Activated CD4-positive, alpha-beta T cell treated with anti-CD3 and anti-CD28 coated beads for 24 hours (primary cell): ENCODE data around the gene CA14.
"Not testable (repeated sequence)": the region's sequence is repeated elsewhere in the genome, so short reads cannot be mapped to it uniquely, and the experiment has no call there.

Source experiments
- DNase-seq, 2 donors: peaks; one replicate each; pipeline ENCODE4 v3.0.0-alpha.2; 2020; ENCODE audit warnings: low read depth in 2 of 2

The CA14 gene

GRCh38 chr1:150235852-150236613 lies 21.5 kb upstream of the CA14 start, which contains the start of gene ANP32E:
TSS of gene ANP32E (minus strand) at chr1:150236112. CDS start at chr1:150235786, 326 bp downstream.
- DNase-seq = peak; percentile 81 to 85

GRCh38 chr1:150236614-150237100 lies 20.9 kb upstream of the CA14 start:
- DNase-seq = no peak

DNA sequence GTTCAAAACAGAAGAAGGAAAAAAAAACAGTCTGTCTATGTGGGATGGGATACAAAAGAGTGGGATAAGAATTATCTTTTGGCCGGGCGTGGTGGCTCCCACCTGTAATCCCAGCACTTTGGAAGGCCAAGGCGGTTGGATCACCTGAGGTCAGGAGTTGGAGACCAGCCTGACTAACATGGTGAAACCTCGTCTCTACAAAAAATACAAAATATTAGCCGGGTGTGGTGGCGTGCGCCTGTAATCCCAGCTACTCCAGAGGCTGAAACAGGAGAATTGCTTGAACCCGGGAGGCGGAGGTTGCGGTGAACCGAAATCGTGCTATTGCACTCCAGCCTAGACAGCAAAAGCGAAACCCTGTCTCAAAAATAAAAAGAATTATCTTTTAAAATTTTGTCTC lies 20.4 kb upstream of the CA14 start:
- not testable (repeated sequence) for DNase-seq

- DNase-seq = no peak
These were observed 19.8 kb upstream of the CA14 start for GRCh38 chr1:150237746-150238145.

GRCh38 chr1:150243003-150243402 lies 14.6 kb upstream of the CA14 start:
- no peak for DNase-seq

DNA sequence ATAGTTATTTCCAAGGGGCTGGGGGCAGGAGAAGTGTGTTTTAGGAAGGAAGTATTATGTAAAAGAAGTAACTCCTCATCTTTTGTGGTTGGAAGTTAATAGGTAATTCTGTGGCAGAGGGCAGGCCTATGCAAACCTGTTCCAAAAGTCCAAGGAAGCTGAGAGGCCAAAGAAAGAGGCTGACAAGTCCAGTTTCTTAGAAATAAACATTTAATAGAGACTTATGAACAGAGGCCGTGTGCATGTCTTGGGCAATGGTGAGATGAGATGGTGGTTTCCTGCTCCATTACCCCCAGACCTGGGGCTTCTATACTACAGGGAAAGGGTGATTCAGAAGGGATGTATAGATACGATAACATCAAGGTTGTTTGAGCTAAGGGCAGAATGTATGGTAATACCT lies 7.6 kb upstream of the CA14 start:
- DNase-seq = no peak

- no peak for DNase-seq
These were observed 1.4 kb upstream of the CA14 start for GRCh38 chr1:150256198-150256553.

- no peak for DNase-seq
These were observed 826 bp upstream of the CA14 start for GRCh38 chr1:150256554-150257341.

- no peak for DNase-seq
These were observed 1.6 kb downstream of the CA14 start for GRCh38 chr1:150259217-150259616.

GRCh38 chr1:150259758-150260669 lies 2.4 kb downstream of the CA14 start:
- DNase-seq = no peak

GRCh38 chr1:150261367-150261766 lies 3.8 kb downstream of the CA14 start:
- no peak for DNase-seq

- no peak for DNase-seq
These were observed 5.1 kb downstream of the CA14 start for GRCh38 chr1:150262388-150263320.

GRCh38 chr1:150263549-150263948 lies 6.0 kb downstream of the CA14 start:
- no peak for DNase-seq

DNA sequence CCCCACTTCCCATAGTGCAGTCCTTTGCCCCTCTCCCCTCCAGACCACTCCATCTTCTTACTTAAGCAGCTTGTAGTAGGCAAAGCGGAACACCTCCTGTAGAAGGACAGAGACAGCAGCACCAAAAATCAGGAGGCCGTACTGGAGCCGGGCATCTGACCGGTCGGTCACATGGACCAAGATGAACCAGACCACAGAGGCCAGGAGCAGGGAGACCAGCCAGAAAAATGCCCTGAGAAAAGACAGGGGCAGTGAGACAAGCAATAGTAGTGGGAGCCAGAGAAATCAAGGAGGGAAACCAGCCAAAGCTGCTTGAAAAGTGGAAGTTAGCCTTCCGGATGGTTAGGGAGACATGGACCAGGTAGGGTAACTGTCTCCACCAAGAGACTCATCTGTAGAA lies 10.3 kb downstream of the CA14 start:
- DNase-seq = no peak

DNA sequence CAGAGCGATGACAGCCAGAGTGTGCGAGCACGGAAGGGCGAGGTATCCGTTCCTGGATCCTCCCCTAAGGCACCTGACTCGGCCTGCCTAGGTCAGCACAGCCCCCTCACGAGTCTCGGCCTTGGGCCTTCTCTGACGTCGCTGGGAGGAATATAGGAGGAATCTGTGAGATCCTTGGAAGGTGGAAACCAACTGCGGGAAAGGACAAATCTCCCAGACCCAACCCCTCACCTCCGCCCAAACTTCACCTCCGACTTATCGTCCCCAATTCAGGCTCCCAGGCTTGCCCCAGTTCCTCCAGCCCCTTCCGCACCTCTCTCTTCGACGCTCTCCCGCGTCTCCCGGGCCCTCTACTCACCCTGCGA lies 10.7 kb downstream of the CA14 start:
- DNase-seq = peak in 1 of 2 donors; percentile 5

- DNase-seq = peak; percentile 91
These were observed 11.3 kb downstream of the CA14 start, which contains the start of gene APH1A for GRCh38 chr1:150268705-150269403. TSS of gene APH1A (minus strand) at chr1:150269016. CDS start at chr1:150268810, 206 bp downstream.

- no peak for DNase-seq
These were observed 11.9 kb downstream of the CA14 start for GRCh38 chr1:150269451-150269850.

DNA sequence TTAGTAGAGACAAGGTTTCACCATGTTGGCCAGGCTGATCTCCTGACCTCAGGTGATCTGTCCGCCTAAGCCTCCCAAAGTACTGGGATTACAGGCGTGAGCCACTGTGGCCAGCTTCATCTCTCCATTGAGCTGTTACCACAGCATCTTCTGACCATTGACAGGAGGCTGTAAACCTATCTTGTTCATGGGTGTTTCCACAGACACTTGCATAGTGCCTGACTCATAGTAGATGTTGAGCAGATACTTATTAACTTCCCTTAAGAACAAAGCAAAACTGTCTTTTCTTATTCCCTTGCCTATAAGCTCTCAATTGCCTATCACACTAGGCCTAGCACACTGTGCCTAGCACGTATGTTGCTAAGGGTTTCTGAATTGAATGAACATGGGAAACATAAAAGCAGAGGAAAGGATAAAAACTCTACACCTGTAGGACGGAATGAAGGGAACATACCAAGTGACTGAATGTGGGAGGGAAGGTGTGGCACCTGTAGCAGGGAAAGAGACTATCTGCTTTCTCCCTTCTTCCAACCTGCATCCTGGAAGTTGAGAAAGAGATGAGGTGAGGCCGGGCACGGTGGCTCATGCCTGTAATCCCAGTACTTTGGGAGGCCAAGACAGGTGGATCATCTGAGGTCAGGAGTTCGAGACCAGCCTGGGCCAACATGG lies 13.9 kb downstream of the CA14 start:
- DNase-seq = no peak

- DNase-seq = no peak
These were observed 15.7 kb downstream of the CA14 start for GRCh38 chr1:150273311-150273710.
